Neural crest cell (in vitro differentiated cells): ENCODE data around the gene PLEKHG5. TPM values are rescaled to one million over a fixed set of nuclear protein-coding genes. Genes with fewer than 3 reads are reported as not detected.
A peak's percentile ranks its signal among the peaks of the same experiment; 100 is the strongest.

ENCODE experiments used
- DNase-seq: peaks from one replicate; pipeline ENCODE4 v3.0.0; 2021; ENCODE audit warnings: low read depth, mixed read lengths, low spot score
- H3K27ac Mint-ChIP-seq: one replicate; pipeline ENCODE4 v1.8.0; 2021; ENCODE audit warnings: mild to moderate bottlenecking, mixed read lengths; ENCODE audit not compliant: unreplicated experiment
- H3K27me3 Mint-ChIP-seq: 2 replicates; pipeline ENCODE4 v1.8.0; 2021; ENCODE audit warnings: low read depth, mild to moderate bottlenecking, mixed read lengths
- H3K36me3 Mint-ChIP-seq: 2 replicates; pipeline ENCODE4 v1.8.0; 2021; ENCODE audit warnings: low read depth, mild to moderate bottlenecking, mixed read lengths
- H3K4me1 Mint-ChIP-seq: 2 replicates; pipeline ENCODE4 v1.8.0; 2021; ENCODE audit warnings: mixed read lengths
- H3K4me3 Mint-ChIP-seq: one replicate; pipeline ENCODE4 v1.8.0; 2021; ENCODE audit warnings: mild to moderate bottlenecking, mixed read lengths
- H3K9me3 Mint-ChIP-seq: 2 replicates; pipeline ENCODE4 v1.8.0; 2021; ENCODE audit warnings: mixed read lengths
- CTCF ChIP-seq: fragments of 200-600 bp; sonication (generic); conservative IDR thresholded peaks from 2 replicates; pipeline ENCODE4 v1.5.0; 2021; ENCODE audit warnings: antibody characterized with exemption, mild to moderate bottlenecking
- total RNA-seq: library from RNA; stranded (reverse); gene quantifications from 2 replicates; pipeline ENCODE4 v1.2.1, GENCODE V29; 2021

PLEKHG5 gene
- total RNA-seq, 1 donor from 2014 or later: 31.7 TPM

GRCh38 chr1:6486433-6487011, 4.9 kb downstream of the PLEKHG5 start:
- no peaks in the 10 kb centered on the region for H3K27me3 Mint-ChIP-seq
- peak overlapping the region; percentile 74 for H3K4me3 Mint-ChIP-seq
- no peak overlapping the region for H3K27ac Mint-ChIP-seq
- no peaks in the 10 kb centered on the region for H3K9me3 Mint-ChIP-seq
- peaks cover 21% of the 10 kb centered on the region for H3K4me1 Mint-ChIP-seq
- TF ChIP-seq CTCF: peak; percentile 92
- H3K36me3 Mint-ChIP-seq: no peaks in the 10 kb centered on the region
- DNase-seq: peak; percentile 96

- H3K4me1 Mint-ChIP-seq: peaks cover 16% of the 10 kb centered on the region
- H3K36me3 Mint-ChIP-seq: no peaks in the 10 kb centered on the region
- TF ChIP-seq CTCF: no peak
- no peaks in the 10 kb centered on the region for H3K9me3 Mint-ChIP-seq
- DNase-seq: no peak
- H3K4me3 Mint-ChIP-seq: peak overlapping the region; percentile 74
- no peak overlapping the region for H3K27ac Mint-ChIP-seq
- no peaks in the 10 kb centered on the region for H3K27me3 Mint-ChIP-seq
Measured at GRCh38 chr1:6485168-6486101, 6.0 kb downstream of the PLEKHG5 start.

- Mint-ChIP-seq H3K36me3 (no peaks in the 10 kb centered on the region), H3K4me3 (peak overlapping the region; percentile 85), H3K9me3 (no peaks in the 10 kb centered on the region), H3K27me3 (no peaks in the 10 kb centered on the region), H3K4me1 (peaks cover 16% of the 10 kb centered on the region), H3K27ac (no peak overlapping the region)
- no peak for TF ChIP-seq CTCF
- no peak for DNase-seq
Measured at GRCh38 chr1:6484826-6485167, 6.7 kb downstream of the PLEKHG5 start.

- TF ChIP-seq CTCF: no peak
- no peak overlapping the region for H3K27ac Mint-ChIP-seq
- no peaks in the 10 kb centered on the region for H3K36me3 Mint-ChIP-seq
- H3K4me1 Mint-ChIP-seq: peaks cover 19% of the 10 kb centered on the region
- H3K4me3 Mint-ChIP-seq: peak overlapping the region; percentile 85
- no peaks in the 10 kb centered on the region for H3K27me3 Mint-ChIP-seq
- no peaks in the 10 kb centered on the region for H3K9me3 Mint-ChIP-seq
- DNase-seq: no peak
Measured at GRCh38 chr1:6483761-6484117, 7.7 kb downstream of the PLEKHG5 start.

- Mint-ChIP-seq H3K36me3 (no peaks in the 10 kb centered on the region), H3K4me1 (peaks cover 19% of the 10 kb centered on the region), H3K27ac (no peak overlapping the region), H3K4me3 (peak overlapping the region; percentile 85), H3K27me3 (no peaks in the 10 kb centered on the region), H3K9me3 (no peaks in the 10 kb centered on the region)
- DNase-seq: no peak
- TF ChIP-seq CTCF: no peak
Measured at GRCh38 chr1:6483017-6483760, 8.3 kb downstream of the PLEKHG5 start.
